HepG2 (cell line): ENCODE data around the gene MYOT. TPM values are rescaled to one million over a fixed set of nuclear protein-coding genes. Genes with fewer than 3 reads are reported as not detected.

Source experiments
- ARID5B ChIP-seq: IDR thresholded peaks from 2 replicates; pipeline ENCODE4 v1.4.0; 2020; ENCODE audit warnings: mild to moderate bottlenecking, missing genetic modification reagents
- BRCA1 ChIP-seq: sonication (generic); formaldehyde crosslinking; IDR thresholded peaks from 2 replicates; pipeline ENCODE4 v1.4.0; 2020; ENCODE audit warnings: missing genetic modification reagents
- CREM ChIP-seq, 2 experiments: sonication (generic) in 1 of 2; formaldehyde crosslinking in 1 of 2; IDR thresholded peaks; 2 replicates each; pipeline versions ENCODE4 v1.4.0 to v1.6.1; 2016 to 2020; ENCODE audit warnings: antibody characterized with exemption in 1 of 2, mild to moderate bottlenecking in 1 of 2, missing genetic modification reagents in 1 of 2
- DDIT3 ChIP-seq: sonication (generic); formaldehyde crosslinking; IDR thresholded peaks from 2 replicates; pipeline ENCODE4 v1.4.0; 2020; ENCODE audit warnings: mild to moderate bottlenecking, missing genetic modification reagents
- GMEB1 ChIP-seq: sonication (generic); formaldehyde crosslinking; IDR thresholded peaks from 2 replicates; pipeline ENCODE4 v1.5.1; 2020; ENCODE audit warnings: missing genetic modification reagents, mild to moderate bottlenecking, borderline replicate concordance
- IRF1 ChIP-seq: sonication (generic); formaldehyde crosslinking; IDR thresholded peaks from 2 replicates; pipeline ENCODE4 v1.4.0; 2020; ENCODE audit warnings: low read depth, mild to moderate bottlenecking, missing genetic modification reagents
- JDP2 ChIP-seq: sonication (generic); formaldehyde crosslinking; IDR thresholded peaks from 2 replicates; pipeline ENCODE4 v1.8.1; 2022; ENCODE audit warnings: missing genetic modification reagents, borderline replicate concordance
- JUND ChIP-seq: sonication (generic); formaldehyde crosslinking; IDR thresholded peaks from 2 replicates; pipeline ENCODE4 v1.8.0; 2022; ENCODE audit warnings: mild to moderate bottlenecking, missing genetic modification reagents
- KAT2B ChIP-seq: fragments of 150-350 bp; IDR thresholded peaks from 2 replicates; pipeline ENCODE4 v1.6.1; 2014; ENCODE audit warnings: low read depth, low read length, borderline replicate concordance
- MEIS1 ChIP-seq: sonication (generic); formaldehyde crosslinking; IDR thresholded peaks from 2 replicates; pipeline ENCODE4 v1.9.0; 2021; ENCODE audit warnings: mild to moderate bottlenecking, missing genetic modification reagents, moderate library complexity, borderline replicate concordance
- PLSCR1 ChIP-seq: sonication (generic); formaldehyde crosslinking; IDR thresholded peaks from 2 replicates; pipeline ENCODE4 v1.5.0; 2020; ENCODE audit warnings: missing genetic modification reagents, mild to moderate bottlenecking, borderline replicate concordance
- RARG ChIP-seq: sonication (generic); formaldehyde crosslinking; IDR thresholded peaks from 2 replicates; pipeline ENCODE4 v1.4.0; 2020; ENCODE audit warnings: low read depth, mild to moderate bottlenecking, missing genetic modification reagents
- RNF2 ChIP-seq: fragments of 450-650 bp; conservative IDR thresholded peaks from 2 replicates; pipeline ENCODE4 v1.6.1; 2016; ENCODE audit warnings: low read depth
- RXRA ChIP-seq: sonication (generic); formaldehyde crosslinking; IDR thresholded peaks from 2 replicates; pipeline ENCODE4 v1.5.1; 2020; ENCODE audit warnings: missing genetic modification reagents
- SMAD9 ChIP-seq: sonication (generic); formaldehyde crosslinking; IDR thresholded peaks from 2 replicates; pipeline ENCODE4 v1.5.1; 2020; ENCODE audit warnings: mild to moderate bottlenecking, missing genetic modification reagents
- TMF1 ChIP-seq: sonication (generic); formaldehyde crosslinking; IDR thresholded peaks from 2 replicates; pipeline ENCODE4 v1.8.1; 2022; ENCODE audit warnings: low read depth, missing genetic modification reagents
- ZFP1 ChIP-seq: IDR thresholded peaks from 2 replicates; pipeline ENCODE4 v1.6.1; 2016
- ZNF33B ChIP-seq: sonication (generic); formaldehyde crosslinking; IDR thresholded peaks from 2 replicates; pipeline ENCODE4 v1.5.1; 2020; ENCODE audit warnings: mild to moderate bottlenecking, missing genetic modification reagents
- ZNF512 ChIP-seq: sonication (generic); formaldehyde crosslinking; IDR thresholded peaks from 2 replicates; pipeline ENCODE4 v1.4.0; 2020; ENCODE audit warnings: mild to moderate bottlenecking, missing genetic modification reagents
- ZSCAN30 ChIP-seq: sonication (generic); formaldehyde crosslinking; IDR thresholded peaks from 2 replicates; pipeline ENCODE4 v1.5.0; 2020; ENCODE audit warnings: mild to moderate bottlenecking, missing genetic modification reagents
- polyA plus RNA-seq, 8 experiments: library from polyadenylated mRNA; depleted of rRNA in 3 of 8; stranded (reverse) in 7 of 8; unstranded in 1 of 8; fragments of >200 nt; fragmentation: Illumina TruSeq in 4 of 8; extraction: Trizol in 4 of 8; gene quantifications; 2 replicates each; pipeline versions ENCODE4 v1.2.1 to v1.2.3, GENCODE V29; 2011 to 2016; ENCODE audit warnings: low read depth in 4 of 8, missing spikeins in 1 of 8, mixed read lengths in 1 of 8; ENCODE audit not compliant: insufficient read depth in 1 of 8
- total RNA-seq, 5 experiments: library from RNA; depleted of rRNA; stranded (reverse); fragments of >200 nt; fragmentation: Illumina TruSeq; extraction: Trizol; gene quantifications; 2 replicates each; pipeline ENCODE4 v1.2.3, GENCODE V29; 2016; ENCODE audit warnings: low read depth in 1 of 5

MYOT gene
- total and polyA plus RNA-seq, 2 of the 13 experiments (the other 11 are each of a cell fraction or from before 2014, with no cell fraction given) = not detected

GRCh38 chr5:137901011-137901817 lies 33.6 kb downstream of the MYOT start (continued):
- TF ChIP-seq PLSCR1 (CRISPR knock-in tag) (no peak), RNF2 (no peak), RARG (no peak), KAT2B (no peak), IRF1 (no peak), BRCA1 (CRISPR knock-in tag) (no peak), ZSCAN30 (CRISPR knock-in tag) (no peak), DDIT3 (no peak), TMF1 (CRISPR knock-in tag) (no peak), RXRA (CRISPR knock-in tag) (no peak), MEIS1 (CRISPR knock-in tag) (no peak), ZNF512 (CRISPR knock-in tag) (no peak), ZFP1 (CRISPR knock-in tag) (no peak), GMEB1 (CRISPR knock-in tag) (no peak), CREM (IDR thresholded peaks at IDR 0.05) (no peak), CREM (CRISPR knock-in tag; IDR thresholded peaks at IDR 0.05) (no peak), SMAD9 (CRISPR knock-in tag) (no peak), JUND (CRISPR knock-in tag) (no peak), ZNF33B (CRISPR knock-in tag) (no peak), JDP2 (no peak), ARID5B (CRISPR knock-in tag) (no peak; the same call in 1 of the 2 replicates)
